Uterus (tissue), 2 donors: ENCODE measurements around the gene SCN10A.

Source experiments
- POLR2A ChIP-seq, 2 donors: fragments of 450-650 bp; IDR thresholded peaks; one replicate each; pipeline ENCODE4 v1.6.1; 2016; ENCODE audit warnings: antibody characterized with exemption in 2 of 2, mild to moderate bottlenecking in 1 of 2, moderate library complexity in 1 of 2
- TF ChIP-seq, protein P1 (sequence below), 4 experiments: fragments of 200-600 bp in 2 of 4; fragments of 450-650 bp in 2 of 4; sonication (generic) in 2 of 4; IDR thresholded peaks; one replicate each; pipeline ENCODE4 v1.5.1; 2016 to 2019; ENCODE audit warnings: antibody characterized with exemption in 4 of 4, mild to moderate bottlenecking in 2 of 4, moderate library complexity in 1 of 4

DNA sequence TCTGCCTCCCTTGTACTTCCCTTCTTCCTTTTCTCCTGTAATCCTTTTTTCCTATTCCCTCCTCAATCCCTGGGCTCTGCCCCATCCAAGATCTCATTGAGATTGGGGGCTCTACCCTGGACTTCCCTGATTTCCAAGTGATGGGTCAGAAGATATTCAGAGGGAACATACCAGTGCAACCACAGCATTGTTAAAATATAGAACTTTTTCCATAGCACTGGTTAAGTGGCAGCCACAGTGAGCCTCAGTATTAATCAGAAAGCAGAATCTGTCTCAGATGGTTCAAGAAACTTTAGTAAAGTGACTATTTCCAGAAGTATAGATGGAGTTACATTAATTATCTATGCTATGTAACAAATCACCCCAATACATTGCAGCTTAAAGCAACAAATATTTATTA lies 18.7 kb upstream of the SCN10A start:
- TF ChIP-seq, protein P1, sequence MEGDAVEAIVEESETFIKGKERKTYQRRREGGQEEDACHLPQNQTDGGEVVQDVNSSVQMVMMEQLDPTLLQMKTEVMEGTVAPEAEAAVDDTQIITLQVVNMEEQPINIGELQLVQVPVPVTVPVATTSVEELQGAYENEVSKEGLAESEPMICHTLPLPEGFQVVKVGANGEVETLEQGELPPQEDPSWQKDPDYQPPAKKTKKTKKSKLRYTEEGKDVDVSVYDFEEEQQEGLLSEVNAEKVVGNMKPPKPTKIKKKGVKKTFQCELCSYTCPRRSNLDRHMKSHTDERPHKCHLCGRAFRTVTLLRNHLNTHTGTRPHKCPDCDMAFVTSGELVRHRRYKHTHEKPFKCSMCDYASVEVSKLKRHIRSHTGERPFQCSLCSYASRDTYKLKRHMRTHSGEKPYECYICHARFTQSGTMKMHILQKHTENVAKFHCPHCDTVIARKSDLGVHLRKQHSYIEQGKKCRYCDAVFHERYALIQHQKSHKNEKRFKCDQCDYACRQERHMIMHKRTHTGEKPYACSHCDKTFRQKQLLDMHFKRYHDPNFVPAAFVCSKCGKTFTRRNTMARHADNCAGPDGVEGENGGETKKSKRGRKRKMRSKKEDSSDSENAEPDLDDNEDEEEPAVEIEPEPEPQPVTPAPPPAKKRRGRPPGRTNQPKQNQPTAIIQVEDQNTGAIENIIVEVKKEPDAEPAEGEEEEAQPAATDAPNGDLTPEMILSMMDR (IDR thresholded peaks at IDR 0.05), result no peak
- TF ChIP-seq POLR2A (IDR thresholded peaks at IDR 0.05), result no peak
